Stimulated activated CD8-positive, alpha-beta memory T cell treated with anti-CD3 and anti-CD28 coated beads, Interleukin-4, amount 100 ng/mL, for 1 hour (primary cell): ENCODE results near the gene DEPDC5.

Source experiments
- DNase-seq, 2 donors: peaks; one replicate each; pipeline ENCODE4 v3.0.0-alpha.2; 2020; ENCODE audit warnings: low read depth in 2 of 2, low spot score in 1 of 2

Gene DEPDC5

GRCh38 chr22:31891366-31892079 lies 137.7 kb downstream of the DEPDC5 start:
- no peak for DNase-seq

- no peak for DNase-seq
Observed at GRCh38 chr22:31892080-31892433, 138.2 kb downstream of the DEPDC5 start.

GRCh38 chr22:31893460-31893859 lies 139.6 kb downstream of the DEPDC5 start:
- no peak for DNase-seq

GRCh38 chr22:31895411-31896123 lies 141.7 kb downstream of the DEPDC5 start:
- DNase-seq: no peak

GRCh38 chr22:31896472-31896871 lies 142.7 kb downstream of the DEPDC5 start:
- DNase-seq: no peak

GRCh38 chr22:31897842-31898805 lies 144.3 kb downstream of the DEPDC5 start:
- no peak for DNase-seq

GRCh38 chr22:31898926-31899325 lies 145.1 kb downstream of the DEPDC5 start:
- DNase-seq: no peak

- DNase-seq: no peak
Observed at GRCh38 chr22:31899669-31900068, 145.8 kb downstream of the DEPDC5 start.

GRCh38 chr22:31901388-31902137 lies 147.7 kb downstream of the DEPDC5 start:
- DNase-seq: no peak

- DNase-seq: no peak
Observed at GRCh38 chr22:31904651-31905050, 150.8 kb downstream of the DEPDC5 start.

- DNase-seq: no peak
Observed at GRCh38 chr22:31905356-31905755, 151.5 kb downstream of the DEPDC5 start.

GRCh38 chr22:31906086-31906485 lies 152.3 kb downstream of the DEPDC5 start:
- no peak for DNase-seq

- DNase-seq: no peak
Observed at GRCh38 chr22:31906569-31906968, 152.8 kb downstream of the DEPDC5 start.

GRCh38 chr22:31909977-31910376 lies 156.2 kb downstream of the DEPDC5 start:
- no peak for DNase-seq

- DNase-seq: no peak
Observed at GRCh38 chr22:31911565-31912406, 158.0 kb downstream of the DEPDC5 start.

- DNase-seq: no peak
Observed at GRCh38 chr22:31912407-31912743, 158.6 kb downstream of the DEPDC5 start.

GRCh38 chr22:31915586-31915985 lies 161.8 kb downstream of the DEPDC5 start:
- DNase-seq: no peak

- DNase-seq: no peak
Observed at GRCh38 chr22:31917227-31917921, 163.6 kb downstream of the DEPDC5 start.

GRCh38 chr22:31919730-31920129 lies 165.9 kb downstream of the DEPDC5 start:
- DNase-seq: no peak

- no peak for DNase-seq
Observed at GRCh38 chr22:31920306-31920705, 166.5 kb downstream of the DEPDC5 start.
